Neural progenitor cell (in vitro differentiated cells): ENCODE results near the gene MORC2. TPM values are rescaled to one million over a fixed set of nuclear protein-coding genes. Genes with fewer than 3 reads are reported as not detected.

Experiments used
- DNase-seq: peaks from one replicate; pipeline ENCODE4 v3.0.0-alpha.2; 2016; ENCODE audit warnings: low spot score
- H2AFZ ChIP-seq: fragments of 200-600 bp; sonication (generic); replicated peaks from 2 replicates; pipeline ENCODE4 v1.6.1; 2016; ENCODE audit warnings: antibody characterized with exemption
- H3F3A ChIP-seq: fragments of 200-600 bp; sonication (generic); 2 replicates; pipeline ENCODE4 v1.6.1; 2016; ENCODE audit warnings: antibody characterized with exemption, low read depth
- H3K27ac ChIP-seq: fragments of 200-600 bp; sonication (generic); 2 replicates; pipeline ENCODE4 v1.5.1; 2016; ENCODE audit warnings: mild to moderate bottlenecking
- H3K27me3 ChIP-seq: fragments of 200-600 bp; sonication (generic); 2 replicates; pipeline ENCODE4 v1.6.1; 2016; ENCODE audit warnings: mild to moderate bottlenecking, moderate library complexity
- H3K36me3 ChIP-seq: fragments of 200-600 bp; sonication (generic); 2 replicates; pipeline ENCODE4 v1.5.1; 2016
- H3K4me1 ChIP-seq: fragments of 200-600 bp; sonication (generic); 2 replicates; pipeline ENCODE4 v1.6.1; 2016; ENCODE audit warnings: mixed run types
- H3K4me2 ChIP-seq: fragments of 200-600 bp; sonication (generic); 2 replicates; pipeline ENCODE4 v1.6.1; 2016
- H3K4me3 ChIP-seq: fragments of 200-600 bp; sonication (generic); 2 replicates; pipeline ENCODE4 v1.5.1; 2016
- H3K79me2 ChIP-seq: fragments of 200-600 bp; sonication (generic); 2 replicates; pipeline ENCODE4 v1.6.1; 2016; ENCODE audit warnings: low read depth
- H3K9ac ChIP-seq: fragments of 200-600 bp; sonication (generic); 2 replicates; pipeline ENCODE4 v1.6.1; 2016
- H3K9me3 ChIP-seq: fragments of 200-600 bp; sonication (generic); 2 replicates; pipeline ENCODE4 v1.5.1; 2016; ENCODE audit warnings: low read depth
- H4K20me1 ChIP-seq: fragments of 200-600 bp; sonication (generic); 2 replicates; pipeline ENCODE4 v1.6.1; 2016; ENCODE audit warnings: low read depth
- H3K27ac Mint-ChIP-seq: 3 replicates; pipeline ENCODE4 v1.8.0; 2021; ENCODE audit warnings: mixed read lengths
- H3K27me3 Mint-ChIP-seq: 2 replicates; pipeline ENCODE4 v1.8.0; 2022; ENCODE audit warnings: low read depth, mild to moderate bottlenecking, inconsistent platforms, moderate library complexity, mixed read lengths; ENCODE audit not compliant: insufficient read depth
- H3K36me3 Mint-ChIP-seq: 3 replicates; pipeline ENCODE4 v1.8.0; 2021; ENCODE audit warnings: mixed read lengths
- H3K4me1 Mint-ChIP-seq: 3 replicates; pipeline ENCODE4 v1.8.0; 2021; ENCODE audit warnings: mixed read lengths
- H3K4me3 Mint-ChIP-seq: 3 replicates; pipeline ENCODE4 v1.8.0; 2021; ENCODE audit warnings: mild to moderate bottlenecking, moderate library complexity, mixed read lengths
- H3K9me3 Mint-ChIP-seq: 3 replicates; pipeline ENCODE4 v1.8.0; 2020; ENCODE audit warnings: mixed read lengths
- CTCF ChIP-seq: fragments of 200-600 bp; sonication (generic); IDR thresholded peaks from 2 replicates; pipeline ENCODE4 v1.5.1; 2017; ENCODE audit warnings: antibody characterized with exemption, mild to moderate bottlenecking
- EZH2 ChIP-seq: fragments of 200-600 bp; sonication (generic); IDR thresholded peaks from 2 replicates; pipeline ENCODE4 v1.6.1; 2017; ENCODE audit warnings: antibody characterized with exemption, mild to moderate bottlenecking, moderate library complexity
- EZH2phosphoT487 ChIP-seq: fragments of 200-600 bp; sonication (generic); IDR thresholded peaks from 2 replicates; pipeline ENCODE4 v1.6.1; 2017; ENCODE audit warnings: antibody characterized with exemption
- total RNA-seq: library from RNA; depleted of rRNA; stranded (reverse); fragments of >200 nt; gene quantifications from 2 replicates; pipeline ENCODE4 v1.2.3, GENCODE V29; 2015; ENCODE audit warnings: low replicate concordance

Gene MORC2
- total RNA-seq, 1 donor from 2014 or later: 29.8 TPM

DNA sequence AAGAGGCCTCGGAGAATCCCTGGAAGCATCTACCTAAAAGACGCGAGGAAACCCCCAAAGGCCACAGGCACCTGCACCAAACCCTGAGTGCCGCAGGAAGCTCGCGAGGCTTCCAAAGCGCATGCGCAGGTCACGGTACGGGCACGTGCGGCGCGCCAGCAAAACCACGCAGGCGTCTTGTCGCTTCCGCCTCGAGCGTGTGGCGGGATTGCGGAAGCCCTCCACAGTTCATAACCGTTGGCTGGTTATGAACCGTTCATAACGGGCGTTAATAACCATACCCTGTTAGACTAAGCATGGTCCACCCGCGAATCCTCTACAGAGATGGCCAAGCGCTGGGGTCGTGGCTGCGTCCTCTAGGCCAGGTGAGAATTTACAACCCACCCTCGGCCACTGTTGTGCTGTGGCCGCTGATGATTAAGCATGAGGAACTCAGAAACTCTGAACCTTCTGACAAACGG lies 46.4 kb downstream of the MORC2 start:
- H3K4me2 ChIP-seq: no peak overlapping the region
- H3K9me3 ChIP-seq: no peaks in the 10 kb centered on the region
- no peaks in the 10 kb centered on the region for H4K20me1 ChIP-seq
- H3K27ac ChIP-seq: no peak overlapping the region
- H3K79me2 ChIP-seq: no peaks in the 10 kb centered on the region
- Mint-ChIP-seq H3K4me3 (no peak overlapping the region), H3K27me3 (no peaks in the 10 kb centered on the region), H3K36me3 (peaks cover 10% of the 10 kb centered on the region), H3K27ac (no peak overlapping the region), H3K9me3 (no peaks in the 10 kb centered on the region), H3K4me1 (no peaks in the 10 kb centered on the region)
- no peaks in the 10 kb centered on the region for H3K27me3 ChIP-seq
- DNase-seq: peak; percentile 25
- H2AFZ ChIP-seq: no peak overlapping the region
- H3F3A ChIP-seq: peaks cover 9% of the 10 kb centered on the region
- H3K36me3 ChIP-seq: no peaks in the 10 kb centered on the region
- peaks cover 4% of the 10 kb centered on the region for H3K4me1 ChIP-seq
- no peak overlapping the region for H3K9ac ChIP-seq
- H3K4me3 ChIP-seq: no peak overlapping the region
- TF ChIP-seq EZH2phosphoT487 (no peak), CTCF (no peak), EZH2 (no peak)

DNA sequence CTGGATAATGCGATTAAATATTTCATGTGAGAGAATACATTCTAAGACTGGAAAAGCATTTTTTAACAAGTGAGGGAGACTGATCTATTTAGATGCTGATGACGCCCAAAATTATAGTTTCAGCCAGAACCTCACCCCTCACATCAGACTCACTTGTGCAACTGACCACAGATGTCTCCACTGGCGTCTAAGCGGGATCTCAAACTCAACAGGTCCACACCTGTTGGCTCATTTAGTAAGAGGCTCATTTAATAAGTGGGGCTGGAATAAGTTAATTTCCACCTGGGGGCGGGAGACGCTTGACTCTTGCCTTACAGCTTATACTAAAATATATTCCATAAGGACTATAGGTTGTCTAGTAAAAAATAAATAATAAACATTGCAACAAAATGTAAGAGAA lies 47.5 kb downstream of the MORC2 start:
- Mint-ChIP-seq H3K27me3 (no peaks in the 10 kb centered on the region), H3K36me3 (peaks cover 4% of the 10 kb centered on the region), H3K4me3 (no peak overlapping the region), H3K4me1 (no peaks in the 10 kb centered on the region), H3K9me3 (peaks cover 2% of the 10 kb centered on the region), H3K27ac (no peak overlapping the region)
- Histone ChIP-seq H3K9me3 (no peaks in the 10 kb centered on the region), H3K36me3 (no peaks in the 10 kb centered on the region), H3K27ac (no peak overlapping the region), H3F3A (peaks cover 9% of the 10 kb centered on the region), H3K4me3 (no peak overlapping the region), H2AFZ (no peak overlapping the region), H3K9ac (no peak overlapping the region), H3K27me3 (no peaks in the 10 kb centered on the region), H3K4me2 (no peak overlapping the region), H3K79me2 (no peaks in the 10 kb centered on the region), H4K20me1 (no peaks in the 10 kb centered on the region), H3K4me1 (peaks cover 4% of the 10 kb centered on the region)
- DNase-seq: no peak
- no peak for TF ChIP-seq CTCF
- TF ChIP-seq EZH2: no peak
- no peak for TF ChIP-seq EZH2phosphoT487

- no peak overlapping the region for H3K27ac ChIP-seq
- H3K4me3 ChIP-seq: no peak overlapping the region
- peaks cover 4% of the 10 kb centered on the region for H3K4me1 ChIP-seq
- no peaks in the 10 kb centered on the region for H3K27me3 ChIP-seq
- Mint-ChIP-seq H3K36me3 (peaks cover 4% of the 10 kb centered on the region), H3K4me3 (no peak overlapping the region), H3K9me3 (peaks cover 2% of the 10 kb centered on the region), H3K4me1 (no peaks in the 10 kb centered on the region), H3K27me3 (no peaks in the 10 kb centered on the region), H3K27ac (no peak overlapping the region)
- H3K4me2 ChIP-seq: no peak overlapping the region
- no peaks in the 10 kb centered on the region for H4K20me1 ChIP-seq
- H3F3A ChIP-seq: peaks cover 9% of the 10 kb centered on the region
- H3K9ac ChIP-seq: no peak overlapping the region
- TF ChIP-seq EZH2 (no peak), CTCF (peak; percentile 97)
- no peaks in the 10 kb centered on the region for H3K79me2 ChIP-seq
- H2AFZ ChIP-seq: no peak overlapping the region
- H3K36me3 ChIP-seq: no peaks in the 10 kb centered on the region
- peak; percentile 85 for DNase-seq
- H3K9me3 ChIP-seq: no peaks in the 10 kb centered on the region
Observed at GRCh38 chr22:30920407-30920806, 48.2 kb downstream of the MORC2 start.
